Measurements from ENCODE around the gene TSPYL2.

Gene TSPYL2

GRCh38 chrX:53081925-53082772 lies at the start of gene TSPYL2:
Gene TSPYL2, plus strand, starts transcription at chrX:53082367. Its CDS starts 132 bp downstream, at chrX:53082499.
- DNase-seq = peak; percentile 96

GRCh38 chrX:53036149-53036548 lies 46.0 kb upstream of the TSPYL2 start:
- no peak for DNase-seq

- DNase-seq = no peak
Observed at GRCh38 chrX:53039236-53039635, 42.9 kb upstream of the TSPYL2 start.

GRCh38 chrX:53044995-53045394 lies 37.2 kb upstream of the TSPYL2 start:
- no peak for DNase-seq

GRCh38 chrX:53047228-53047627 lies 34.9 kb upstream of the TSPYL2 start:
- no peak for DNase-seq

- no peak for DNase-seq
Observed at GRCh38 chrX:53048169-53049126, 33.7 kb upstream of the TSPYL2 start, which contains the start of gene GPR173. Gene GPR173, plus strand, starts transcription at chrX:53048789. Its CDS starts 27,833 bp downstream, at chrX:53076622.

- no peak for DNase-seq
Observed at GRCh38 chrX:53049127-53049517, 33.0 kb upstream of the TSPYL2 start.

- no peak for DNase-seq
Observed at GRCh38 chrX:53050841-53051240, 31.3 kb upstream of the TSPYL2 start.

- no peak for DNase-seq
Observed at GRCh38 chrX:53055244-53055849, 26.8 kb upstream of the TSPYL2 start.

GRCh38 chrX:53056292-53056691 lies 25.9 kb upstream of the TSPYL2 start:
- DNase-seq = no peak

- DNase-seq = no peak
Observed at GRCh38 chrX:53065104-53065503, 17.1 kb upstream of the TSPYL2 start.

GRCh38 chrX:53071064-53071463 lies 11.1 kb upstream of the TSPYL2 start:
- no peak for DNase-seq

GRCh38 chrX:53071604-53072417 lies 10.4 kb upstream of the TSPYL2 start:
- peak; percentile 86 for DNase-seq

GRCh38 chrX:53072418-53073114 lies 9.6 kb upstream of the TSPYL2 start:
- no peak for DNase-seq

- DNase-seq = no peak
Observed at GRCh38 chrX:53073115-53073586, 9.0 kb upstream of the TSPYL2 start.

GRCh38 chrX:53075011-53075410 lies 7.2 kb upstream of the TSPYL2 start:
- no peak for DNase-seq

GRCh38 chrX:53076671-53077070 lies 5.5 kb upstream of the TSPYL2 start:
- no peak for DNase-seq

GRCh38 chrX:53077207-53078197 lies 4.7 kb upstream of the TSPYL2 start:
- no peak for DNase-seq

GRCh38 chrX:53078943-53079342 lies 3.2 kb upstream of the TSPYL2 start:
- DNase-seq = no peak

All from CD4-positive, alpha-beta T cell treated with Interleukin-21 for 1 hour (primary cell).